Stimulated activated naive CD4-positive, alpha-beta T cell (primary cell): ENCODE measurements around the gene MGAT3.

Experiments used
- DNase-seq, 6 experiments: peaks; one replicate each; lab custom pipeline; 2025; lab: John Stamatoyannopoulos, UW

Gene MGAT3

GRCh38 chr22:39450258-39450955 lies 6.4 kb upstream of the MGAT3 start:
- no peak for DNase-seq

- no peak for DNase-seq
These were observed 4.1 kb upstream of the MGAT3 start for GRCh38 chr22:39452740-39453040.

GRCh38 chr22:39453765-39454378 lies 2.9 kb upstream of the MGAT3 start:
- DNase-seq = no peak

GRCh38 chr22:39454385-39454871 lies 2.4 kb upstream of the MGAT3 start:
- DNase-seq = no peak

GRCh38 chr22:39457198-39457555 lies 365 bp downstream of the MGAT3 start:
- DNase-seq = no peak

- DNase-seq = peak in 1 of 6 experiments; percentile 18
These were observed 988 bp downstream of the MGAT3 start for GRCh38 chr22:39457556-39458443.

GRCh38 chr22:39458444-39459083 lies 1.8 kb downstream of the MGAT3 start:
- no peak for DNase-seq

GRCh38 chr22:39459681-39460080 lies 2.9 kb downstream of the MGAT3 start:
- DNase-seq = no peak

GRCh38 chr22:39462443-39463221 lies 5.8 kb downstream of the MGAT3 start:
- DNase-seq = no peak

GRCh38 chr22:39463277-39463676 lies 6.5 kb downstream of the MGAT3 start:
- DNase-seq = no peak

- no peak for DNase-seq
These were observed 7.1 kb downstream of the MGAT3 start for GRCh38 chr22:39463931-39464390.

- DNase-seq = no peak
These were observed 9.6 kb downstream of the MGAT3 start for GRCh38 chr22:39466228-39467006.

- no peak for DNase-seq
These were observed 10.6 kb downstream of the MGAT3 start for GRCh38 chr22:39467390-39467895.

GRCh38 chr22:39468487-39469325 lies 11.9 kb downstream of the MGAT3 start:
- DNase-seq = no peak

GRCh38 chr22:39469326-39469680 lies 12.5 kb downstream of the MGAT3 start:
- DNase-seq = no peak

- DNase-seq = no peak
These were observed 13.1 kb downstream of the MGAT3 start for GRCh38 chr22:39469681-39470450.

GRCh38 chr22:39470451-39471291 lies 13.9 kb downstream of the MGAT3 start:
- DNase-seq = no peak
